ENCODE results near the gene GPR52. TPM values are rescaled to one million over a fixed set of nuclear protein-coding genes. Genes with fewer than 3 reads are reported as not detected.

The GPR52 gene
- total RNA-seq, 1 experiment from 2014 or later = not detected

GRCh38 chr1:174445351-174445750, 2.4 kb upstream of the GPR52 start:
- H3K36me3 ChIP-seq = no peaks in the 10 kb centered on the region
- no peaks in the 10 kb centered on the region for H3K27me3 ChIP-seq
- H3K9me3 ChIP-seq = no peaks in the 10 kb centered on the region
- DNase-seq = no peak
- no peak overlapping the region for H3K4me3 ChIP-seq

DNA sequence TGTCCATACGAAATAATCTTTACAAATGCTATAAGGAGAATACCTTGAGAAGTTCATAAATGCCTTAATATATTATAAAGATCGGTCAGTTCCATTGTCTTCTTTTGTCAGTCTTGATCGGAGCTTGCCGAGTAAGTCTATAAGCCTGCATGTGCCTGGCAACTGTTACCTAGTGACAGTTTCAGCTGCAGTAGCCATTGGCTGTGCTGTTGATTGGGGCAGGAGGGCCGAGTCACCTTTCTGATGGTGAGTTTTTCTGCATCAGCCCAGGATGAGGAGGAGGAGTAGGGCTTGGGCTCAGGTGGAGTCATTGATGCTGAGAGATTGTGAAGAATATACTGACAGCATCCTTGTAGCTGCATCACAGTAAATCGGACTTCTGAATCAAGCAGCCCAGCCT, 1.9 kb upstream of the GPR52 start:
- no peaks in the 10 kb centered on the region for H3K27me3 ChIP-seq
- no peaks in the 10 kb centered on the region for H3K9me3 ChIP-seq
- no peaks in the 10 kb centered on the region for H3K36me3 ChIP-seq
- no peak for DNase-seq
- H3K4me3 ChIP-seq = no peak overlapping the region

- H3K9me3 ChIP-seq = no peaks in the 10 kb centered on the region
- no peak for DNase-seq
- H3K27me3 ChIP-seq = no peaks in the 10 kb centered on the region
- no peaks in the 10 kb centered on the region for H3K36me3 ChIP-seq
- H3K4me3 ChIP-seq = no peak overlapping the region
Measured at GRCh38 chr1:174448531-174448883, 743 bp downstream of the GPR52 start.

- Histone ChIP-seq H3K36me3 (no peaks in the 10 kb centered on the region), H3K9me3 (no peaks in the 10 kb centered on the region), H3K27me3 (no peaks in the 10 kb centered on the region), H3K4me3 (no peak overlapping the region)
- no peak for DNase-seq
Measured at GRCh38 chr1:174448974-174449373, 1.2 kb downstream of the GPR52 start.

- H3K27me3 ChIP-seq = no peaks in the 10 kb centered on the region
- DNase-seq = no peak
- H3K4me3 ChIP-seq = no peak overlapping the region
- no peaks in the 10 kb centered on the region for H3K36me3 ChIP-seq
- no peaks in the 10 kb centered on the region for H3K9me3 ChIP-seq
Measured at GRCh38 chr1:174451408-174451807, 3.6 kb downstream of the GPR52 start.

- no peak overlapping the region for H3K4me3 ChIP-seq
- H3K36me3 ChIP-seq = no peaks in the 10 kb centered on the region
- H3K9me3 ChIP-seq = no peaks in the 10 kb centered on the region
- H3K27me3 ChIP-seq = no peaks in the 10 kb centered on the region
- no peak for DNase-seq
Measured at GRCh38 chr1:174465855-174466254, 18.1 kb downstream of the GPR52 start.

DNA sequence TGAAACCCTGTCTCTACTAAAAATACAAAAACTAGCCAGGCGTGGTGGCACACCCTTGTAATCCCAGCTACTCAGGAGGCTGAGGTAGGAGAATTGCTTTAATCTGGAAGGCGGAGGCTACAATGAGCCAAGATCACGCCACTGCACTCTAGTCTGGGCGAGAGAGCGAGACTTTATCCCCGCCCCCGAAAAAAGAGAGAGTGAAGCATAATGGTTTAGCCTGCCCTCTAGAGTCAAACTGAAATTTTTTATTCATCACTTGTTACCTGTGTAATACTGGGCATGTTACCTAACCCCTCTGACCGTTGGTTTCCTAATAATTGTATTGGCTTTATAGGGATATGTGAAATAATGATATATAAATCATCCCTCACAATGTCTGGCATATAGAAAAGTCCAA, 18.8 kb downstream of the GPR52 start:
- Histone ChIP-seq H3K9me3 (no peaks in the 10 kb centered on the region), H3K4me3 (no peak overlapping the region), H3K27me3 (no peaks in the 10 kb centered on the region), H3K36me3 (no peaks in the 10 kb centered on the region)
- DNase-seq = no peak

DNA sequence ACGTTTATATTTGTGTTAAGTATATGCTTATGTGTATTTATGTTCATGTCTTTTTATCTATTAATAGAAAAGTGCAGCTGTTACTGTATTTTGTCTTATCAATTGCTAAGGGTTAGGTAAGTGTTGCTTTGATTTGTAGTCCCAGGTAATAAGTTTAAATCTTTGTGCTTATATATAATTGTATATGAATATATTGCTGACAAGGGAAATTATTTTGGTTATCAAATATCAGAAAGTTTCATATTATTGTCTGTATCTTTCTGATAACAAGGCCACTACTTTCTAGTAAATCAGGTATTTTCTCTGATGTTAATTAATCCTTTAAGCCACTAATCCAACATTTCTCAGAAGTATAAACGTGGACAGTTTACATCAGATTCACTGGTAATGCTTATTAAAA, 21.3 kb downstream of the GPR52 start:
- H3K27me3 ChIP-seq = no peaks in the 10 kb centered on the region
- H3K36me3 ChIP-seq = no peaks in the 10 kb centered on the region
- no peak for DNase-seq
- H3K9me3 ChIP-seq = no peaks in the 10 kb centered on the region
- H3K4me3 ChIP-seq = no peak overlapping the region

DNA sequence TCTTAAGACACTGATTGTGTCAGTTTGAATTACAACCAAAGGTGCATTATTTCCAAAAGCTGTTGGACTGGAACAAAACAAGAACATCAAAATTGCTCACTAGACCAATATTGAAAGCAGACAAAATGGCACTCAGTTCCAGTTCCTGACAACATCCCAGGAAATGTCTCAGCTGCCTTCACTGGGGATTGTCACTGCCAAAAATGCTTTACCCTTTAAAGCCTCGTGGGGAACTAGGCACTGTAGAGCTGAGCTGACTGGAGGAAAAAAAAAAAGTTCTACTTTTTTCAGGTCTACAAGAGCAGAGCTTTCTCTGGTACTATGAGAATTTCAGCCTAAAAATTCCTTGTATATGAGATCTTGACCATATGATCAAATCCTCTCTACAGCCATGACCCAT, 21.9 kb downstream of the GPR52 start:
- no peak for DNase-seq

GRCh38 chr1:174479281-174479680, 31.5 kb downstream of the GPR52 start:
- no peak for DNase-seq
- Histone ChIP-seq H3K9me3 (no peaks in the 10 kb centered on the region), H3K4me3 (no peak overlapping the region), H3K36me3 (no peaks in the 10 kb centered on the region), H3K27me3 (no peaks in the 10 kb centered on the region)

More for the DNA sequence above, 21.9 kb downstream of the GPR52 start:
- Histone ChIP-seq H3K27me3 (no peaks in the 10 kb centered on the region), H3K4me3 (no peak overlapping the region), H3K9me3 (no peaks in the 10 kb centered on the region), H3K36me3 (no peaks in the 10 kb centered on the region)

GRCh38 chr1:174480324-174480723, 32.6 kb downstream of the GPR52 start:
- Histone ChIP-seq H3K9me3 (no peaks in the 10 kb centered on the region), H3K4me3 (no peak overlapping the region), H3K27me3 (no peaks in the 10 kb centered on the region), H3K36me3 (no peaks in the 10 kb centered on the region)
- DNase-seq = no peak

DNA sequence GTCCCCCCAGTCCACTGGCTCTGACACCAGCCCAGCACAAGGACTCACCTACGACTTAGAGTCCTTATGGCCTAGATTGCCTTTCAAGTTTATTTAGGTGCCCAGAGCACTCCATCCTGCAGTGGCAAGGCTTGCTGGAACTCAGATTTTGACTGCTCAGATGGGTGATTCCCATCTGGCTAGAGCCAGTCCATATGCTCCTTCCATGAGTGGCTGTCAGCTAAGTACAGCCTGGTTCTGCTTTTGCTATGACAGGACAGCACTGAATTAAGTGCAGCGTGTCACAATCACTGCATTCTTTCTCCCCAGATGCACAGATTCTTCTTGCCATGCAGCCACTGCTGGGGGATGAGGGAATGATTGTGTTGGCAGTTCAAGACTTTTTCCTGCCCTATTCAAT, 43.8 kb downstream of the GPR52 start:
- Histone ChIP-seq H3K9me3 (no peaks in the 10 kb centered on the region; the same call in none of the 2 replicates), H3K27me3 (no peaks in the 10 kb centered on the region), H3K4me3 (no peak overlapping the region), H3K36me3 (no peaks in the 10 kb centered on the region)
- DNase-seq = no peak

DNA sequence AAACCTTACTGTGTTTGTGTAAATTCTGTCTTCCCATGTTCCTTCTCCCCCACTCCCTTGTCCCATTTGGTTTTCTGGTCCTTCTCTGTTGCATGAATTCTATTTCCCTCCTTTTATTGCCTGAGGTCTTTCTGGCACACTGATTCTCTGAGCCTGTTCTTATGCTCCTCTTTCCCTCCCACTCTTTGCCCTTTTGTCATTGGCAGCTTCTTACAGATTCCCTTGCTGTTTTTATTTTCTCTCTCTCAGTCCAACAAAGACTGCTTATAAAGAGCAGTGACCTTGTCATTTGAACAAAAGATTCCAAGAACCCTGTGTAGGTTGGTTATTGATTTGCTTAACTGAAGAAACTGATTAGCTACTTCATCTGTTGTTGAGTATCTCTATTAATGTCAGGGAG, 49.7 kb downstream of the GPR52 start:
- no peaks in the 10 kb centered on the region for H3K9me3 ChIP-seq
- DNase-seq = no peak
- H3K27me3 ChIP-seq = no peaks in the 10 kb centered on the region
- no peak overlapping the region for H3K4me3 ChIP-seq
- H3K36me3 ChIP-seq = no peaks in the 10 kb centered on the region

All from MG63 (cell line).